Adrenal gland (tissue), 5 donors: ENCODE data around the gene ZNF609.

Experiments used
- POLR2A ChIP-seq, 2 donors: fragments of 450-650 bp; IDR thresholded peaks; one replicate each; pipeline ENCODE4 v1.6.1; 2017; ENCODE audit warnings: antibody characterized with exemption in 2 of 2, mild to moderate bottlenecking in 2 of 2, moderate library complexity in 1 of 2
- TF ChIP-seq, protein P1 (sequence below), 6 experiments: fragments of 450-650 bp in 4 of 6; fragments of 200-600 bp in 2 of 6; sonication (generic) in 1 of 6; IDR thresholded peaks; 1 replicate in 5 of 6; 2 replicates in 1 of 6; pipeline versions ENCODE4 v1.5.1 to v1.8.0; 2016 to 2021; ENCODE audit warnings: antibody characterized with exemption in 6 of 6, mild to moderate bottlenecking in 2 of 6, moderate library complexity in 1 of 6
- donor health status: DM: no; HTN: no; CAD: no.

GRCh38 chr15:64732156-64732860 is 271.9 kb downstream of the ZNF609 start:
- TF ChIP-seq, protein P1, sequence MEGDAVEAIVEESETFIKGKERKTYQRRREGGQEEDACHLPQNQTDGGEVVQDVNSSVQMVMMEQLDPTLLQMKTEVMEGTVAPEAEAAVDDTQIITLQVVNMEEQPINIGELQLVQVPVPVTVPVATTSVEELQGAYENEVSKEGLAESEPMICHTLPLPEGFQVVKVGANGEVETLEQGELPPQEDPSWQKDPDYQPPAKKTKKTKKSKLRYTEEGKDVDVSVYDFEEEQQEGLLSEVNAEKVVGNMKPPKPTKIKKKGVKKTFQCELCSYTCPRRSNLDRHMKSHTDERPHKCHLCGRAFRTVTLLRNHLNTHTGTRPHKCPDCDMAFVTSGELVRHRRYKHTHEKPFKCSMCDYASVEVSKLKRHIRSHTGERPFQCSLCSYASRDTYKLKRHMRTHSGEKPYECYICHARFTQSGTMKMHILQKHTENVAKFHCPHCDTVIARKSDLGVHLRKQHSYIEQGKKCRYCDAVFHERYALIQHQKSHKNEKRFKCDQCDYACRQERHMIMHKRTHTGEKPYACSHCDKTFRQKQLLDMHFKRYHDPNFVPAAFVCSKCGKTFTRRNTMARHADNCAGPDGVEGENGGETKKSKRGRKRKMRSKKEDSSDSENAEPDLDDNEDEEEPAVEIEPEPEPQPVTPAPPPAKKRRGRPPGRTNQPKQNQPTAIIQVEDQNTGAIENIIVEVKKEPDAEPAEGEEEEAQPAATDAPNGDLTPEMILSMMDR (IDR thresholded peaks at IDR 0.05) = no peak
- no peak for TF ChIP-seq POLR2A (IDR thresholded peaks at IDR 0.05)
